SH-SY5Y (cell line): ENCODE measurements around the gene CPXM2.

Experiments used
- GATA2 ChIP-seq: IDR thresholded peaks from 2 replicates; pipeline ENCODE4 v1.6.1; 2011; ENCODE audit warnings: mild to moderate bottlenecking, low read depth, low read length
- GATA3 ChIP-seq: IDR thresholded peaks from 2 replicates; pipeline ENCODE4 v1.6.1; 2011; ENCODE audit warnings: low read depth, mild to moderate bottlenecking, low read length, moderate library complexity

- no peak for TF ChIP-seq GATA2
- TF ChIP-seq GATA3: no peak
Observed at GRCh38 chr10:123759501-123760031, 132.0 kb downstream of the CPXM2 start.
